Measurements from ENCODE around the gene PRDX6. TPM values are rescaled to one million over a fixed set of nuclear protein-coding genes. Genes with fewer than 3 reads are reported as not detected.

The PRDX6 gene
- total RNA-seq, 2 donors from 2014 or later: 308 to 637 TPM

DNA sequence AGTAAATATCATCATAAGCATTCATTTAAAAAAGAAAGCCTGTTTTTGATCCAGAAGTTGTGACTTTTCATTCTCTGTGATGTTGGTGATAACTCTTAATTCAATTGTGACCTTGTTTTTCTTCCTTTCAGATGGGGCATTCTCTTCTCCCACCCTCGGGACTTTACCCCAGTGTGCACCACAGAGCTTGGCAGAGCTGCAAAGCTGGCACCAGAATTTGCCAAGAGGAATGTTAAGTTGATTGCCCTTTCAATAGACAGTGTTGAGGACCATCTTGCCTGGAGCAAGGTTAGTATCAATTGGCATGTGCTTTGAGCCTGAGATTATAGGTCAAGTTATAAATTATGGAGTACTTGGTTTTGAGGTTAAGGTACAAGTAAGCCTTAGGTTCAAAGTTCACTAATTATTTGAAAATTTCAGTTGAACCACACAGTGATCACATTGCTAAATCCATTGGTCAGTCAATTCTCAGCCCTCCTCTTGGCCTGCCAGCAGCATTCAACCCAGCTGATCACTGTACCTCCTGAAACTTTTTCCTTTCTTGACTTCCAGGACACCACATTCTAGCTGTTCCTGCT lies 4.1 kb downstream of the PRDX6 start:
- H3K9ac ChIP-seq (ENCODE audit: low read depth in 2 of 2, low read length in 2 of 2): no peak overlapping the region
- H3K9me3 ChIP-seq: no peaks in the 10 kb centered on the region
- no peak for DNase-seq
- no peak overlapping the region for H3K4me3 ChIP-seq
- no peaks in the 10 kb centered on the region for H3K27me3 ChIP-seq
- H3K27ac ChIP-seq: no peak overlapping the region
- intact Hi-C loops (cut with DNase I): no loop called here
- peaks cover 10% of the 10 kb centered on the region for H3K36me3 ChIP-seq
- TF ChIP-seq, protein P1, sequence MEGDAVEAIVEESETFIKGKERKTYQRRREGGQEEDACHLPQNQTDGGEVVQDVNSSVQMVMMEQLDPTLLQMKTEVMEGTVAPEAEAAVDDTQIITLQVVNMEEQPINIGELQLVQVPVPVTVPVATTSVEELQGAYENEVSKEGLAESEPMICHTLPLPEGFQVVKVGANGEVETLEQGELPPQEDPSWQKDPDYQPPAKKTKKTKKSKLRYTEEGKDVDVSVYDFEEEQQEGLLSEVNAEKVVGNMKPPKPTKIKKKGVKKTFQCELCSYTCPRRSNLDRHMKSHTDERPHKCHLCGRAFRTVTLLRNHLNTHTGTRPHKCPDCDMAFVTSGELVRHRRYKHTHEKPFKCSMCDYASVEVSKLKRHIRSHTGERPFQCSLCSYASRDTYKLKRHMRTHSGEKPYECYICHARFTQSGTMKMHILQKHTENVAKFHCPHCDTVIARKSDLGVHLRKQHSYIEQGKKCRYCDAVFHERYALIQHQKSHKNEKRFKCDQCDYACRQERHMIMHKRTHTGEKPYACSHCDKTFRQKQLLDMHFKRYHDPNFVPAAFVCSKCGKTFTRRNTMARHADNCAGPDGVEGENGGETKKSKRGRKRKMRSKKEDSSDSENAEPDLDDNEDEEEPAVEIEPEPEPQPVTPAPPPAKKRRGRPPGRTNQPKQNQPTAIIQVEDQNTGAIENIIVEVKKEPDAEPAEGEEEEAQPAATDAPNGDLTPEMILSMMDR (IDR thresholded peaks at IDR 0.05): no peak
- no peaks in the 10 kb centered on the region for H3K4me1 ChIP-seq

DNA sequence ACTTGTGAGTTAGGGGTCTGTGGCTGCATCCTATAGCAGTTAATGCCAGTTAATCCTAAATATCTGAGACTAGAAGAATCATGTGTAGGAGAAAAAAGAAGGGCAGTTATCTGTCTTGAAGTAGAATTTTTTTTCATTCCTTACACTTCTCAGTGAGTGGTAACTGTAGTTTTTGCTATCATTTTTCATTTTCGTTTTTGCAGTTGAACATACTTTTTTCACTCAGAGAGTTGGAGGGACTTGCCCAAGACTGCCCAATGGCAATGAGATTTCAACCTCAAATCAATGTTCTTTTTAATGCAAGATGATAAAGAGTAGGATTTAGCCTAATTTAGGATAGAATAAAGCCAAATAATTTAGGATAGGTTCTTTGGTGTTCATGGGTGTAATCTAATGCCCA lies 5.5 kb downstream of the PRDX6 start:
- intact Hi-C loops (cut with DNase I): no loop called here
- TF ChIP-seq, protein P1 (IDR thresholded peaks at IDR 0.05): no peak
- H3K36me3 ChIP-seq: peaks cover 16% of the 10 kb centered on the region

DNA sequence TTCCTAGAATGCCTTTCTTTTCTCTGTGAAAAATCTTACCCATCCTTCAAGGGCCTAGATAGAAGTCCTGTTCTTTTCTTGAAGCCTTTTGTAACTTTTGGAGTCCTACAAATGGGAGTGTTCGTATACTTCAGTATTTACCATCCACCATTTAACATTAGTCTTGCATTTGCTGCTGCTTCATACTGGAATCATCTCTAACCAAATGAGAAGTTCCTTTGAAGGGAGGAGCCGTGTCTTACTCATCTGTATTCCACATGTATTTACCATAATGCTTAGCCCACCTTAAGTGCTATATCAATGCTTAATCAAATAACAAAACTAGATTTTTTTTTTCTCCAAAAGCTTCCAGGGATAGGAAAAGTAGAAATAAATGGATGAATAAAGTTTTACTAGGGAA lies 7.1 kb downstream of the PRDX6 start:
- TF ChIP-seq, protein P1 (IDR thresholded peaks at IDR 0.05): no peak
- Histone ChIP-seq H3K4me3 (no peak overlapping the region), H3K9ac (ENCODE audit: low read depth in 2 of 2, low read length in 2 of 2) (no peak overlapping the region), H3K4me1 (no peaks in the 10 kb centered on the region), H3K36me3 (peaks cover 16% of the 10 kb centered on the region), H3K9me3 (no peaks in the 10 kb centered on the region), H3K27me3 (no peaks in the 10 kb centered on the region), H3K27ac (no peak overlapping the region)
- intact Hi-C loops (cut with DNase I): no loop called here
- DNase-seq: no peak

More for the DNA sequence above, 5.5 kb downstream of the PRDX6 start:
- DNase-seq: no peak
- no peaks in the 10 kb centered on the region for H3K4me1 ChIP-seq
- no peak overlapping the region for H3K9ac ChIP-seq (ENCODE audit: low read depth in 2 of 2, low read length in 2 of 2)
- H3K4me3 ChIP-seq: no peak overlapping the region
- H3K27ac ChIP-seq: no peak overlapping the region
- H3K27me3 ChIP-seq: no peaks in the 10 kb centered on the region
- H3K9me3 ChIP-seq: no peaks in the 10 kb centered on the region

DNA sequence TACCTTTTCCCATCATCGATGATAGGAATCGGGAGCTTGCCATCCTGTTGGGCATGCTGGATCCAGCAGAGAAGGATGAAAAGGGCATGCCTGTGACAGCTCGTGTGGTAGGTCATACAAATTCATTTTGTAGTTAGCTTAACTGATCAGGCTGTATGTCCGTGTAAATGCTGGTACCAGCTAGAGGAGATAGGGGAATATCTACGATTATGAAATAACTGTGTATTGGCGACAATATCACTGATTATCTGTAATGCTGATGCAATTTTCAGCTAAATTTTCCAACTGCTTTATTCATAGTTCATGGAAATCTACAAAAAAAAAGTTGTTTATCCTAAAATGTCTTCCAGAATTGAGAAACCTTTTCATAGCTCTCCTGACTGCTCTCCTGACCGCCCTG lies 8.3 kb downstream of the PRDX6 start:
- no peak for DNase-seq
- Histone ChIP-seq H3K27ac (no peak overlapping the region), H3K9me3 (no peaks in the 10 kb centered on the region), H3K4me3 (no peak overlapping the region), H3K27me3 (no peaks in the 10 kb centered on the region), H3K36me3 (peaks cover 16% of the 10 kb centered on the region), H3K9ac (ENCODE audit: low read depth in 2 of 2, low read length in 2 of 2) (no peak overlapping the region), H3K4me1 (no peaks in the 10 kb centered on the region)
- intact Hi-C loops (cut with DNase I): no loop called here
- TF ChIP-seq, protein P1 (IDR thresholded peaks at IDR 0.05): no peak

DNA sequence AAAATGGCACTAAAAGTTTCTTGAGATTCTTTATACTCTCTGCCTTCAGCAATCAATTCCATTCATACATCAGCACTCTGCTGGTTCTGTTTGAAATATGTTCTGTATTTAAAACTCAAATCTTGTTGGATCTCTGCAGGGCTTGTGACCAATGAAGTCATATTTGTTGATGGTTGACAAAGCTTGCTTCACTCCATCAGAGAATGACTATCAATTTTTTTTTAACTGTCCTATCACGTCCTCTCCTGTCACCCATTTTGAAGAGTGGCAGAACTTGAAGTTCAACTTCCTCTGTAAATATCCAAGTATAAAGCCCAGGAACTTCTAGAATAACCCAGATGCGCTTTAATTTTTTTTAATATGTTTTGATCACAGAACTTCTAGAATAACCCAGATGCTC lies 10.9 kb downstream of the PRDX6 start:
- no peak for DNase-seq
- no peaks in the 10 kb centered on the region for H3K27me3 ChIP-seq
- TF ChIP-seq, protein P1 (IDR thresholded peaks at IDR 0.05): no peak
- H3K4me1 ChIP-seq: no peaks in the 10 kb centered on the region
- no peaks in the 10 kb centered on the region for H3K9me3 ChIP-seq
- peaks cover 16% of the 10 kb centered on the region for H3K36me3 ChIP-seq
- no peak overlapping the region for H3K27ac ChIP-seq
- intact Hi-C loops (cut with DNase I): no loop called here
- H3K4me3 ChIP-seq: no peak overlapping the region
- no peak overlapping the region for H3K9ac ChIP-seq (ENCODE audit: low read depth in 2 of 2, low read length in 2 of 2)
